Measurements from ENCODE around the gene DBF4B. TPM values are rescaled to one million over a fixed set of nuclear protein-coding genes. Genes with fewer than 3 reads are reported as not detected.
"Not testable (repeated sequence)": the region's sequence is repeated elsewhere in the genome, so short reads cannot be mapped to it uniquely, and the experiment has no call there.

Gene DBF4B
- total RNA-seq, 1 experiment from 2014 or later = 20.5 TPM

DNA sequence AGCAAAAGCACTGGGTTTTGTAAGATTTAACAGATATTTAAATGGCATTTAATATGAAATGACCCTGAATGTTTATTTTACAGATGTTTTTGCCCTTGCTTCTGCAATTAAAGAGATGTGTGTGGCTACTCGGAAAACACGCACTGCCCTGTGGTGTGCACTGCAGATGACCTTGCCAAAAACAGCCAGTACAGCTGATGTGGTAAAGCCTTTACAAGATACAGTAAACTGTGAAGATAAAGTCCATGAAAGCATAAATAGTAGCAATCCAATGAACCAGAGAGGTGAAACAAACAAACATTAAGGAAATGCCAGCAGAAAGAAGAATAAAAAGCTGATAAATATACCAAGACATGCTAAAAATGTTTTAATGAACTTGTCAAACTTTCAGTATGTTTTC, 34.6 kb upstream of the DBF4B start:
- intact Hi-C loops (cut with micrococcal nuclease; ENCODE audit: unreplicated experiment) = loop anchor here (10.0 kb wide), 1 partner anchor 139 kb away; no protein-coding TSS in a partner anchor
- Histone ChIP-seq H3K27me3 (replicated peaks; ENCODE audit: insufficient read depth, low read depth, low read length, poor library complexity) (no peaks in the 10 kb centered on the region), H3K9me3 (ENCODE audit: low read depth, low read length, poor library complexity, severe bottlenecking) (no peaks in the 10 kb centered on the region), H3K36me3 (ENCODE audit: insufficient read depth, low read length, poor library complexity, severe bottlenecking) (no peaks in the 10 kb centered on the region), H3K4me1 (ENCODE audit: insufficient read depth, low read length, poor library complexity, severe bottlenecking) (no peaks in the 10 kb centered on the region), H3K4me3 (ENCODE audit: low read depth, low read length, poor library complexity, severe bottlenecking) (no peak overlapping the region), H3K27ac (ENCODE audit: low read depth, low read length, poor library complexity, severe bottlenecking) (no peak overlapping the region)
- TF ChIP-seq, protein P1, sequence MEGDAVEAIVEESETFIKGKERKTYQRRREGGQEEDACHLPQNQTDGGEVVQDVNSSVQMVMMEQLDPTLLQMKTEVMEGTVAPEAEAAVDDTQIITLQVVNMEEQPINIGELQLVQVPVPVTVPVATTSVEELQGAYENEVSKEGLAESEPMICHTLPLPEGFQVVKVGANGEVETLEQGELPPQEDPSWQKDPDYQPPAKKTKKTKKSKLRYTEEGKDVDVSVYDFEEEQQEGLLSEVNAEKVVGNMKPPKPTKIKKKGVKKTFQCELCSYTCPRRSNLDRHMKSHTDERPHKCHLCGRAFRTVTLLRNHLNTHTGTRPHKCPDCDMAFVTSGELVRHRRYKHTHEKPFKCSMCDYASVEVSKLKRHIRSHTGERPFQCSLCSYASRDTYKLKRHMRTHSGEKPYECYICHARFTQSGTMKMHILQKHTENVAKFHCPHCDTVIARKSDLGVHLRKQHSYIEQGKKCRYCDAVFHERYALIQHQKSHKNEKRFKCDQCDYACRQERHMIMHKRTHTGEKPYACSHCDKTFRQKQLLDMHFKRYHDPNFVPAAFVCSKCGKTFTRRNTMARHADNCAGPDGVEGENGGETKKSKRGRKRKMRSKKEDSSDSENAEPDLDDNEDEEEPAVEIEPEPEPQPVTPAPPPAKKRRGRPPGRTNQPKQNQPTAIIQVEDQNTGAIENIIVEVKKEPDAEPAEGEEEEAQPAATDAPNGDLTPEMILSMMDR (conservative IDR thresholded peaks at IDR 0.05; ENCODE audit: low read depth, low read length) = no peak
- TF ChIP-seq EZH2 (IDR thresholded peaks at IDR 0.05; ENCODE audit: borderline replicate concordance, low read depth, low read length, poor library complexity, severe bottlenecking) = no peak
- CTCF ChIA-PET = no interaction called here
- BruUV-seq (replicated peaks) = no TSS peak
- DNase-seq (ENCODE audit: low spot score) = no peak
- POLR2A ChIA-PET (ENCODE audit: low non-redundant PET) = no interaction called here

DNA sequence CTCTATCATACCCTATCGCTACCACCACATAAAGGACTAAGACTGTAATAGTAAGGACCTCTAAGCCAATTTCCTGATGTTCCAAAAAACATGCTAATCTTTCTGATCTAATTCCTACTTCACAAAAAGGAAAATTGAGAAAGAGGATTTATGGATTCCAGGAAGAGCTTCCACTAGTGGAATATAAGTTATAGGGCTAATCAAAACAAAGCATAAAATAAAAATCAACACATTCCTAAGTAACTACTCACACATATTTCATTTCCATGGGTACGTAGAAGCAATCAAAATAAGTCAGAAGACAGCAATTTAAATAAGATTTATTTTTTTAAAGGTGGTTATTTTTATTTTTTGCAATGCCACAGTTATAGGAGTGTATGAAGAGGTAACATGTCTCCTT, 31.3 kb upstream of the DBF4B start:
- no peak for TF ChIP-seq EZH2 (IDR thresholded peaks at IDR 0.05; ENCODE audit: borderline replicate concordance, low read depth, low read length, poor library complexity, severe bottlenecking)
- TF ChIP-seq, protein P1 (conservative IDR thresholded peaks at IDR 0.05; ENCODE audit: low read depth, low read length) = no peak
- POLR2A ChIA-PET (ENCODE audit: low non-redundant PET) = no interaction called here
- Histone ChIP-seq H3K36me3 (ENCODE audit: insufficient read depth, low read length, poor library complexity, severe bottlenecking) (no peaks in the 10 kb centered on the region), H3K4me1 (ENCODE audit: insufficient read depth, low read length, poor library complexity, severe bottlenecking) (no peaks in the 10 kb centered on the region), H3K4me3 (ENCODE audit: low read depth, low read length, poor library complexity, severe bottlenecking) (no peak overlapping the region), H3K27ac (ENCODE audit: low read depth, low read length, poor library complexity, severe bottlenecking) (no peak overlapping the region), H3K27me3 (replicated peaks; ENCODE audit: insufficient read depth, low read depth, low read length, poor library complexity) (no peaks in the 10 kb centered on the region), H3K9me3 (ENCODE audit: low read depth, low read length, poor library complexity, severe bottlenecking) (no peaks in the 10 kb centered on the region)
- CTCF ChIA-PET = no interaction called here
- intact Hi-C loops (cut with micrococcal nuclease; ENCODE audit: unreplicated experiment) = loop anchor here (10.0 kb wide), 1 partner anchor 142 kb away; no protein-coding TSS in a partner anchor
- no TSS peak for BruUV-seq (replicated peaks)
- no peak for DNase-seq (ENCODE audit: low spot score)

DNA sequence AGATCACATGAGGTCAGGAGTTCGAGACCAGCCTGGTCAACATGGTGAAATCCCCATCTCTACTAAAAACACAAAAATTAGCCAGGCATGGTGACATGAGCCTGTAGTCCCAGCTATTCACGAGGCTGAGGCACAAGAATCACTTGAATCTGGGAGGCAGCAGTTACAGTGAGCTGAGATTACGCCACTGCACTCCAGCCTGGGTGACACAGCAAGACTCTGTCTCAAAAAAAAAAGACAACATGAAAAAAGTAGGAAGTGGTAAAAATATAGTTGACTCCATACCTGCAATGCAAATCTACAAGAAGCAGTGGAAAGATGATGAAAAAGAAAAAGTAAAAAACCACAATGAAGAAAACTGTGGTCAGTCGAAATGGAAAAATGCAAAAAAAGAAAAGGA, 25.2 kb upstream of the DBF4B start:
- H3K4me3 ChIP-seq (ENCODE audit: low read depth, low read length, poor library complexity, severe bottlenecking); POLR2A ChIA-PET (ENCODE audit: low non-redundant PET); H3K36me3 ChIP-seq (ENCODE audit: insufficient read depth, low read length, poor library complexity, severe bottlenecking); H3K27me3 ChIP-seq (replicated peaks; ENCODE audit: insufficient read depth, low read depth, low read length, poor library complexity); H3K9me3 ChIP-seq (ENCODE audit: low read depth, low read length, poor library complexity, severe bottlenecking); DNase-seq (ENCODE audit: low spot score); BruUV-seq (replicated peaks); CTCF ChIA-PET; H3K4me1 ChIP-seq (ENCODE audit: insufficient read depth, low read length, poor library complexity, severe bottlenecking); H3K27ac ChIP-seq (ENCODE audit: low read depth, low read length, poor library complexity, severe bottlenecking); intact Hi-C loops (cut with micrococcal nuclease; ENCODE audit: unreplicated experiment): not testable (repeated sequence)

DNA sequence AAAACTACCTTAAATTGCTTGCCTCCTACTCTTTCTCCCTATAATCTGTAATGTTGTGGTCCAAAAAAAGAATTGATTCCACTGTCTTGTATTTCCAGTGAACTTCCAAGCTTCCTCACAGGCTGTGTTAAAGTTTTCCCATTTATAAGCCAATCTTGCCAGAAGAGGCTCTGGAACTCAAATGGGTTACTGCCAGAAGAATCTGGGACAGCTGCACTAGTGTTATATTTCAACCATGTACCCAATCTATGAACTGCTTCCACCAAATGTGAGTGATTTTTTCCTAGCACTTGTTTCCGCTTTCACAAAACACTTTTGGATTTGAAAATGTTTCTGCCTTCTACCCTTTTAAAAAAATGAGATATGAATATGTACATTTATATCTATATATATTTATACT, 20.7 kb upstream of the DBF4B start:
- H3K4me1 ChIP-seq (ENCODE audit: insufficient read depth, low read length, poor library complexity, severe bottlenecking) = no peaks in the 10 kb centered on the region
- H3K9me3 ChIP-seq (ENCODE audit: low read depth, low read length, poor library complexity, severe bottlenecking) = no peaks in the 10 kb centered on the region
- DNase-seq (ENCODE audit: low spot score) = no peak
- H3K36me3 ChIP-seq (ENCODE audit: insufficient read depth, low read length, poor library complexity, severe bottlenecking) = no peaks in the 10 kb centered on the region
- no peaks in the 10 kb centered on the region for H3K27me3 ChIP-seq (replicated peaks; ENCODE audit: insufficient read depth, low read depth, low read length, poor library complexity)
- no peak overlapping the region for H3K27ac ChIP-seq (ENCODE audit: low read depth, low read length, poor library complexity, severe bottlenecking)
- no TSS peak for BruUV-seq (replicated peaks)
- intact Hi-C loops (cut with micrococcal nuclease; ENCODE audit: unreplicated experiment) = no loop called here
- no peak for TF ChIP-seq EZH2 (IDR thresholded peaks at IDR 0.05; ENCODE audit: borderline replicate concordance, low read depth, low read length, poor library complexity, severe bottlenecking)
- TF ChIP-seq, protein P1 (conservative IDR thresholded peaks at IDR 0.05; ENCODE audit: low read depth, low read length) = no peak
- H3K4me3 ChIP-seq (ENCODE audit: low read depth, low read length, poor library complexity, severe bottlenecking) = no peak overlapping the region
- CTCF ChIA-PET = no interaction called here
- POLR2A ChIA-PET (ENCODE audit: low non-redundant PET) = no interaction called here
